Esophagus muscularis mucosa (tissue), 4 donors: ENCODE measurements around the gene ZNF518B. TPM values are rescaled to one million over a fixed set of nuclear protein-coding genes. Genes with fewer than 3 reads are reported as not detected.

Source experiments
- DNase-seq: peaks from one replicate; pipeline ENCODE4 v3.0.0-alpha.2; 2017; ENCODE audit errors: extremely low spot score
- H3K27ac ChIP-seq, 4 donors: fragments of 200-600 bp; sonication (generic); replicated peaks in 1 of 4; 1 replicate in 3 of 4; 2 replicates in 1 of 4; pipeline ENCODE4 v1.5.1; 2016 to 2019; ENCODE audit warnings: mild to moderate bottlenecking in 1 of 4
- H3K27me3 ChIP-seq, 4 donors: fragments of 200-600 bp; sonication (generic); one replicate each; pipeline versions ENCODE4 v1.5.1 to v1.6.0; 2016 to 2019
- H3K36me3 ChIP-seq, 4 donors: fragments of 200-600 bp; sonication (generic); one replicate each; pipeline ENCODE4 v1.5.1; 2016 to 2019
- H3K4me1 ChIP-seq, 4 donors: fragments of 200-600 bp; sonication (generic); one replicate each; pipeline ENCODE4 v1.5.1; 2016 to 2019
- H3K4me3 ChIP-seq, 4 donors: fragments of 200-600 bp; sonication (generic); 1 replicate in 2 of 4; 2 replicates in 2 of 4; pipeline ENCODE4 v1.5.1; 2016 to 2019; ENCODE audit warnings: mild to moderate bottlenecking in 4 of 4, moderate library complexity in 1 of 4
- H3K9me3 ChIP-seq, 4 donors: fragments of 200-600 bp; sonication (generic); 1 replicate in 3 of 4; 2 replicates in 1 of 4; pipeline ENCODE4 v1.5.1; 2016 to 2019
- CTCF ChIP-seq, 3 experiments: fragments of 200-600 bp in 2 of 3; fragments of 450-650 bp in 1 of 3; sonication (generic) in 2 of 3; IDR thresholded peaks; one replicate each; pipeline ENCODE4 v1.5.1; 2017 to 2019; ENCODE audit warnings: antibody characterized with exemption in 3 of 3, mild to moderate bottlenecking in 2 of 3, moderate library complexity in 1 of 3
- EP300 ChIP-seq: sonication (generic); formaldehyde crosslinking; IDR thresholded peaks from one replicate; pipeline ENCODE4 v1.6.1; 2017; ENCODE audit warnings: antibody characterized with exemption
- POLR2A ChIP-seq: fragments of 450-650 bp; IDR thresholded peaks from one replicate; pipeline ENCODE4 v1.6.1; 2017; ENCODE audit warnings: antibody characterized with exemption, moderate library complexity, mild to moderate bottlenecking, low read depth
- POLR2AphosphoS5 ChIP-seq, 2 donors: sonication (generic); formaldehyde crosslinking; IDR thresholded peaks; one replicate each; pipeline ENCODE4 v1.6.1; 2017; ENCODE audit warnings: antibody characterized with exemption in 2 of 2
- WGBS: methylation state at CpG from one replicate; pipeline ENCODE4 v1.1.5; 2018; 5-methylcytosine and 5-hydroxymethylcytosine counted together
- intact Hi-C: fragments of 100-400 bp; cut with DNase I; formaldehyde crosslinking; loops from one replicate; pipeline ENCODE4 v1.15.1; 2023
- total RNA-seq, 4 donors: library from RNA; depleted of rRNA; stranded (reverse); fragments of >200 nt; gene quantifications; one replicate each; pipeline versions ENCODE4 v1.1.0 to v1.2.1, GENCODE V29; 2016

Gene ZNF518B
- total RNA-seq, 4 donors from 2014 or later, result 29.1 to 46.0 (median 33.3) TPM

GRCh38 chr4:10460313-10461047, 3.3 kb upstream of the ZNF518B start:
- intact Hi-C loops, result no loop called here
- no peak overlapping the region for H3K4me3 ChIP-seq
- DNase-seq, result no peak
- TF ChIP-seq POLR2AphosphoS5 (IDR thresholded peaks at IDR 0.05) (no peak), POLR2A (no peak), EP300 (no peak), CTCF (IDR thresholded peaks at IDR 0.05) (no peak)
- no peaks in the 10 kb centered on the region for H3K36me3 ChIP-seq
- peaks cover 0 to 53% (median 8%) of the 10 kb centered on the region in 4 donors for H3K27me3 ChIP-seq
- H3K9me3 ChIP-seq, result no peaks in the 10 kb centered on the region
- H3K27ac ChIP-seq, result no peak overlapping the region
- 82% methylated on average over 11 of the region's 11 CpGs for WGBS
- peaks cover 15 to 33% (median 28%) of the 10 kb centered on the region in 4 donors for H3K4me1 ChIP-seq

- peaks cover 0 to 6% (median 5%) of the 10 kb centered on the region in 4 donors for H3K36me3 ChIP-seq
- DNase-seq, result no peak
- no peak for TF ChIP-seq POLR2AphosphoS5 (IDR thresholded peaks at IDR 0.05)
- TF ChIP-seq EP300, result no peak
- TF ChIP-seq CTCF (IDR thresholded peaks at IDR 0.05), result no peak
- no peak for TF ChIP-seq POLR2A
- H3K27ac ChIP-seq, result no peak overlapping the region
- no peaks in the 10 kb centered on the region for H3K9me3 ChIP-seq
- WGBS, result 88% methylated on average over 8 of the region's 8 CpGs
- H3K27me3 ChIP-seq, result peaks cover 0 to 48% (median 8%) of the 10 kb centered on the region in 4 donors
- intact Hi-C loops, result no loop called here
- no peak overlapping the region for H3K4me3 ChIP-seq
- H3K4me1 ChIP-seq, result peaks cover 15 to 33% (median 28%) of the 10 kb centered on the region in 4 donors
Measured at GRCh38 chr4:10459305-10459704, 2.1 kb upstream of the ZNF518B start.

- H3K27ac ChIP-seq, result no peak overlapping the region
- H3K9me3 ChIP-seq, result no peaks in the 10 kb centered on the region
- peaks cover 0 to 37% (median 8%) of the 10 kb centered on the region in 4 donors for H3K27me3 ChIP-seq
- WGBS, result 86% methylated on average over 13 of the region's 13 CpGs
- intact Hi-C loops, result no loop called here
- TF ChIP-seq POLR2AphosphoS5 (IDR thresholded peaks at IDR 0.05) (no peak), CTCF (IDR thresholded peaks at IDR 0.05) (no peak)
- H3K4me3 ChIP-seq, result peak overlapping the region in 1 of 4 donors; percentile 86
- no peak for DNase-seq
- H3K36me3 ChIP-seq, result peaks cover 0 to 17% (median 13%) of the 10 kb centered on the region in 4 donors
- peaks cover 15 to 33% (median 28%) of the 10 kb centered on the region in 4 donors for H3K4me1 ChIP-seq
Measured at GRCh38 chr4:10458177-10458576, 951 bp upstream of the ZNF518B start.

GRCh38 chr4:10456595-10457254, 501 bp downstream of the ZNF518B start:
- peaks cover 0 to 2% (median 0%) of the 10 kb centered on the region in 4 donors for H3K9me3 ChIP-seq
- H3K27ac ChIP-seq, result peak overlapping the region; percentile 21 to 77 (median 68)
- peaks cover 0 to 23% (median 2%) of the 10 kb centered on the region in 4 donors for H3K27me3 ChIP-seq
- 10% methylated on average over 28 of the region's 96 CpGs for WGBS
- H3K4me3 ChIP-seq, result peak overlapping the region; percentile 64 to 86 (median 70)
- DNase-seq, result no peak
- intact Hi-C loops, result no loop called here
- H3K36me3 ChIP-seq, result peaks cover 0 to 32% (median 19%) of the 10 kb centered on the region in 4 donors
- TF ChIP-seq POLR2A (no peak), POLR2AphosphoS5 (IDR thresholded peaks at IDR 0.05) (peak in 1 of 2 donors; percentile 13)
- H3K4me1 ChIP-seq, result peaks cover 15 to 30% (median 25%) of the 10 kb centered on the region in 4 donors

- no peak for TF ChIP-seq POLR2A
- TF ChIP-seq CTCF (IDR thresholded peaks at IDR 0.05), result no peak
- TF ChIP-seq EP300, result no peak
- no peak for TF ChIP-seq POLR2AphosphoS5 (IDR thresholded peaks at IDR 0.05)
- peaks cover 0 to 4% (median 0%) of the 10 kb centered on the region in 4 donors for H3K9me3 ChIP-seq
- H3K36me3 ChIP-seq, result peaks cover 0 to 34% (median 21%) of the 10 kb centered on the region in 4 donors
- H3K27ac ChIP-seq, result peak overlapping the region; percentile 21 to 77 (median 68)
- WGBS, result 46% methylated on average over 11 of the region's 11 CpGs
- intact Hi-C loops, result no loop called here
- DNase-seq, result no peak
- H3K4me1 ChIP-seq, result peaks cover 12 to 25% (median 20%) of the 10 kb centered on the region in 4 donors
- H3K4me3 ChIP-seq, result peak overlapping the region; percentile 64 to 86 (median 70)
- H3K27me3 ChIP-seq, result peaks cover 0 to 18% (median 0%) of the 10 kb centered on the region in 4 donors
Measured at GRCh38 chr4:10456260-10456594, 999 bp downstream of the ZNF518B start.
